T-cell (primary cell): ENCODE measurements around the gene KLHL24. TPM values are rescaled to one million over a fixed set of nuclear protein-coding genes. Genes with fewer than 3 reads are reported as not detected.
"Not testable (repeated sequence)": the region's sequence is repeated elsewhere in the genome, so short reads cannot be mapped to it uniquely, and the experiment has no call there.

Source experiments
- ATAC-seq, 4 experiments: fragments of 200-7000 bp in 3 of 4; fragments of 150-1000 bp in 1 of 4; cut with Tn5 transposase; replicated peaks in 1 of 4; 1 replicate in 3 of 4; 2 replicates in 1 of 4; pipeline ENCODE4 v1.10.0; 2021; ENCODE audit warnings: moderate library complexity in 3 of 4, mild to moderate bottlenecking in 2 of 4, moderate number of reproducible peaks in 1 of 4
- CTCF ChIA-PET, 2 donors: fragments of 300-600 bp; sonication (Branson Sonifier 250); formaldehyde crosslinking; loops; one replicate each; lab custom pipeline; 2022; ENCODE audit warnings: antibody characterized with exemption in 2 of 2; lab: Charles Lee
- POLR2A ChIA-PET, 2 donors: fragments of 300-600 bp; sonication (Branson Sonifier 250); formaldehyde crosslinking; loops; one replicate each; lab custom pipeline; 2022; ENCODE audit warnings: antibody characterized with exemption in 2 of 2; lab: Charles Lee
- DNase-seq, 35 experiments: peaks; one replicate each; pipeline versions ENCODE4 v3.0.0 to v3.0.0-alpha.2; 2013 to 2023
- H3K27ac ChIP-seq: one replicate; pipeline ENCODE4 v1.5.1; 2013; ENCODE audit warnings: low read length
- H3K27me3 ChIP-seq, 2 experiments: replicated peaks in 1 of 2; 1 replicate in 1 of 2; 2 replicates in 1 of 2; pipeline versions ENCODE4 v1.6.1 to v1.7.0; 2013; ENCODE audit warnings: low read length in 1 of 2, mixed read lengths in 1 of 2; ENCODE audit not compliant: control insufficient read depth in 2 of 2, insufficient read depth in 2 of 2; ENCODE audit errors: extremely low read depth in 1 of 2
- H3K36me3 ChIP-seq, 2 donors: 1 replicate in 1 of 2; 2 replicates in 1 of 2; pipeline versions ENCODE4 v1.6.1 to v1.7.0; 2013; ENCODE audit warnings: low read length in 1 of 2; ENCODE audit not compliant: control insufficient read depth in 2 of 2, insufficient read depth in 1 of 2; ENCODE audit errors: extremely low read depth in 1 of 2
- H3K4me1 ChIP-seq, 2 experiments: 1 replicate in 1 of 2; 2 replicates in 1 of 2; pipeline versions ENCODE4 v1.6.1 to v1.7.0; 2013; ENCODE audit warnings: low read length in 2 of 2, mixed read lengths in 1 of 2; ENCODE audit not compliant: insufficient read depth in 2 of 2, control insufficient read depth in 1 of 2; ENCODE audit errors: extremely low read depth in 1 of 2
- H3K4me3 ChIP-seq, 2 donors: 1 replicate in 1 of 2; 2 replicates in 1 of 2; pipeline versions ENCODE4 v1.5.1 to v1.7.0; 2013; ENCODE audit warnings: mild to moderate bottlenecking in 2 of 2, low read length in 1 of 2, moderate library complexity in 1 of 2; ENCODE audit not compliant: control insufficient read depth in 1 of 2; ENCODE audit errors: extremely low read depth in 1 of 2
- H3K9me3 ChIP-seq: 2 replicates; pipeline ENCODE4 v1.7.0; 2013
- H3K27ac Mint-ChIP-seq, 2 donors: one replicate each; pipeline ENCODE4 v1.8.0; 2020 to 2021; ENCODE audit warnings: mild to moderate bottlenecking in 2 of 2, mixed read lengths in 2 of 2
- H3K27me3 Mint-ChIP-seq, 2 donors: one replicate each; pipeline ENCODE4 v1.8.0; 2021 to 2022; ENCODE audit warnings: mixed read lengths in 2 of 2
- H3K36me3 Mint-ChIP-seq: one replicate; pipeline ENCODE4 v1.8.0; 2021; ENCODE audit warnings: mixed read lengths
- H3K4me1 Mint-ChIP-seq, 3 donors: one replicate each; pipeline ENCODE4 v1.8.0; 2020 to 2022; ENCODE audit warnings: mixed read lengths in 3 of 3, mild to moderate bottlenecking in 1 of 3
- H3K4me3 Mint-ChIP-seq, 3 donors: one replicate each; pipeline ENCODE4 v1.8.0; 2020 to 2022; ENCODE audit warnings: mild to moderate bottlenecking in 3 of 3, mixed read lengths in 3 of 3, moderate library complexity in 3 of 3
- H3K9me3 Mint-ChIP-seq, 3 donors: one replicate each; pipeline ENCODE4 v1.8.0; 2020 to 2022; ENCODE audit warnings: mixed read lengths in 3 of 3
- WGBS: methylation state at CpG from one replicate; pipeline ENCODE4 v1.1.5; 2013; ENCODE audit warnings: missing lambda C conversion rate; ENCODE audit not compliant: insufficient coverage; 5-methylcytosine and 5-hydroxymethylcytosine counted together
- total RNA-seq, 35 experiments: library from RNA in 6 of 35; stranded (reverse) in 6 of 35; fragments of 120-200 nt in 1 of 35; gene quantifications; one replicate each; pipeline versions ENCODE4 v1.2.1 to v1.2.4 and lab custom pipeline; 2013 to 2026

The KLHL24 gene
- total RNA-seq, 5 donors from 2014 or later (not counting 1 experiment from before 2014, with no cell fraction given), result 83.3 to 145 (median 101) TPM

DNA sequence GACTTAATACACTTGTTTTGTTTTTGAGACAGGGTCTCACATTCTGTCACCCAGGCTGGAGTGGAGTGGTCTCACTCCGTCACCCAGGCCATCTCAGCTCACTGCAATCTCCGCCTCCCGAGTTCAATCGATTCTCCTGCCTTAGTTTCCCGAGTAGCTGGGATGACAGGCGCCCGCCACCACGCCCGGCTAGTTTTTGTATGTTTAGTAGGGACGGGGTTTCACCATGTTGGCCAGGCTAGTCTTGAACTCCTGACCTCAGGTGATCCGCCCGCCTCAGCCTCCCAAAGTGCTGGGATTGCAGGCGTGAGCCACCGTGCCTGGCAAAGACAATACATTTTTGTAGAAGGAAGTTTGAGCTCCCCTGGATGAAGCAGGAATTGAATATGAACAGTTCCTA lies 2.2 kb downstream of the KLHL24 start:
- H3K36me3 Mint-ChIP-seq, ATAC-seq, H3K27me3 ChIP-seq, H3K9me3 ChIP-seq, DNase-seq, H3K36me3 ChIP-seq, H3K4me3 ChIP-seq, H3K27me3 Mint-ChIP-seq, CTCF ChIA-PET, H3K9me3 Mint-ChIP-seq: not testable (repeated sequence)
- H3K4me1 ChIP-seq, result peaks cover 8 to 27% of the 10 kb centered on the region in 2 experiments
- H3K27ac Mint-ChIP-seq, result peak overlapping the region; percentile 61 to 90
- POLR2A ChIA-PET, result interaction anchor here in 1 of 2 donors (0.6 to 1.1 kb wide), 2 partner anchors 15 to 121 kb away, joined by 3 to 4 read pairs; no protein-coding TSS in a partner anchor
- peak overlapping the region; percentile 56 for H3K27ac ChIP-seq
- 89% methylated on average over 6 of the region's 14 CpGs for WGBS
- peak overlapping the region; percentile 91 to 92 (median 91) for H3K4me3 Mint-ChIP-seq
- H3K4me1 Mint-ChIP-seq, result peaks cover 49 to 53% (median 49%) of the 10 kb centered on the region in 3 donors

DNA sequence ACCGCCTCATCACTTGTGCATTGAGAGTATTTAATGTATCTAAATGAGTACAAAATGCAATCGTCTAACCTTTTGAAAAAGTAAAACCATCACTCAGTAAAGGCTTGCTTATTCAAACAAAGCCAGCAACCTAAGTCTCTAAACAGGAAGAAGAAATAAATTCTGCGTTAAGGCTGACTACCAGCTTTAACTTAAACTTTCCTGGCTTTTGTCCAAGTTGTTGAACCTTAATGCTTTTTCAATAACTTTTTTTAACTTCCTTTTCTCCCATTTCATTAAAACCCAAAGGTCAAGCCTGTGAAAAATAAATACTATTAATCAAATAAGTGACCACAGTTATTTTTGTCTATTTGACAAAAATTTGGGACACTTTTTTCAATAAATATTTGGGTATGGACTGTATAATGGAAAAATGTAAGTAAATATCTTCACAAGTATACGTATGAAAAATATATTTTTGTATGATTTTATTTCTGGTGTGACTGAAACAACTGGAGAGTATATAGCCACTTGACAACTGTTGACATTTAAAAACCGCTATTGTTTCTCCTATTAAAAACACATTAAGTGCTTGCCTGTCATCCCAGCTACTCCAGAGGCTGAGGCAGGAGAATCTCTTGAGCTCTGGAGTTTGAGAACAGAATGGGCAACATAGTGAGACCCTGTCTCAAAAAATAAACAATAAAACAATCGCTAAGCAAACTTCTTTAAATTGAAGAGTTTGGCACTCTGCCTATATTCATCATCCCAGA lies 2.9 kb downstream of the KLHL24 start:
- Mint-ChIP-seq H3K4me3 (peak overlapping the region; percentile 91 to 92 (median 91)), H3K36me3 (peaks cover 3% of the 10 kb centered on the region), H3K27me3 (no peaks in the 10 kb centered on the region), H3K9me3 (no peaks in the 10 kb centered on the region), H3K4me1 (peaks cover 49 to 57% (median 54%) of the 10 kb centered on the region in 3 donors), H3K27ac (peak overlapping the region; percentile 61 to 90)
- ATAC-seq (no peak), DNase-seq (peak in 1 of 35 experiments; percentile 12)
- H3K4me1 ChIP-seq, result peaks cover 8 to 27% of the 10 kb centered on the region in 2 experiments
- H3K4me3 ChIP-seq, result no peak overlapping the region
- 20% methylated on average over 1 of the region's 6 CpGs for whole genome bisulfite sequencing
- no peaks in the 10 kb centered on the region for H3K27me3 ChIP-seq
- peak overlapping the region; percentile 22 for H3K27ac ChIP-seq
- H3K36me3 ChIP-seq, result no peaks in the 10 kb centered on the region
- ChIA-PET CTCF (no interaction called here), POLR2A (no interaction called here)
- no peaks in the 10 kb centered on the region for H3K9me3 ChIP-seq

DNA sequence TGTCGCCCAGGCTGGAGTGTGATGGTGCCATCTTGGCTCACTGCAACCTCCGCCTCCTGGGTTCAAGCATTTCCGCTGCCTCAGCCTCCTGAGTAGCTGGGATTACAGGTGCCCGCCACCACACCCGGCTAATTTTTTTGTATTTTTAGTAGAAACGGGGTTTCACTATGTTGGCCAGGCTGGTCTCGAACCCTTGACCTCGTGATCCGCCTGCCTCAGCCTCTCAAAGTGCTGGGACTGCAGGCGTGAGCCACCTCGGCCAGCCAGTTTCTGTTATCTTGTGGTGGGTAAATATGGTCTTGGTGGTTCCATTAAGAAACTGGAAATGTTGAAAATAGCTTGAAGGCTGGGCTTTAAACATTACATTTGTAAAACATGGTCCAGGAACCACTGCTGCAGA lies 5.2 kb downstream of the KLHL24 start:
- H3K27me3 Mint-ChIP-seq, H3K27me3 ChIP-seq, H3K36me3 ChIP-seq, H3K9me3 ChIP-seq, H3K27ac ChIP-seq, H3K27ac Mint-ChIP-seq, H3K4me3 Mint-ChIP-seq, ATAC-seq, H3K9me3 Mint-ChIP-seq, H3K4me3 ChIP-seq, DNase-seq: not testable (repeated sequence)
- ChIA-PET POLR2A (interaction anchor here in 1 of 2 donors (1.0 kb wide), 1 partner anchor 10 kb away, joined by 10 read pairs; no protein-coding TSS in a partner anchor), CTCF (interaction anchor here in 1 of 2 donors (0.7 kb wide), 1 partner anchor 65 kb away, joined by 3 read pairs; no protein-coding TSS in a partner anchor)
- H3K4me1 ChIP-seq, result peaks cover 6 to 20% of the 10 kb centered on the region in 2 experiments
- 96% methylated on average over 9 of the region's 11 CpGs for WGBS
- Mint-ChIP-seq H3K4me1 (peaks cover 49 to 59% (median 50%) of the 10 kb centered on the region in 3 donors), H3K36me3 (peaks cover 11% of the 10 kb centered on the region)

DNA sequence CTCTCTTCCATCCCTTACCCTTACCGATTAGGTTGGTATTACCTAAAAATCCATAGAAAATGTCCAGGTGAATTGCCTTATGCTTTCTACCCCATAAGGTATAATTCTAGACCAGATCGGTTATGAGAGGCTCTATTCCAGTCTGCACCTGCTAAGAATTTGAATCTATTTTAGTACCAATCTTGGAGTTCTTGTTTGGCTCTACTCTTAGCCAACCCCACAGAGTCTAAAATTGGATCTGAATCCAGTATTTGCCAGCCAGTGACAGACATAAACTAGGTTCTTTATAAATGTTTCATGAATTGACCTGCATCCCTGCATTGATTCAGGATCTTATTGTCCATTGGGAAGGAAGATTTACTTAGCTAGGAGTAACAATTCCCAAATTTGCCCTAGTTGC lies 6.5 kb downstream of the KLHL24 start:
- no peak overlapping the region for H3K27ac Mint-ChIP-seq
- ATAC-seq (no peak), DNase-seq (no peak)
- H3K36me3 ChIP-seq, result peaks cover 0 to 8% of the 10 kb centered on the region in 2 donors
- H3K27me3 ChIP-seq, result no peaks in the 10 kb centered on the region
- peaks cover 6 to 19% of the 10 kb centered on the region in 2 experiments for H3K4me1 ChIP-seq
- no peaks in the 10 kb centered on the region for H3K9me3 Mint-ChIP-seq
- H3K4me1 Mint-ChIP-seq, result peaks cover 49 to 58% (median 53%) of the 10 kb centered on the region in 3 donors
- H3K9me3 ChIP-seq, result no peaks in the 10 kb centered on the region
- peaks cover 11% of the 10 kb centered on the region for H3K36me3 Mint-ChIP-seq
- H3K27me3 Mint-ChIP-seq, result no peaks in the 10 kb centered on the region
- H3K27ac ChIP-seq, result no peak overlapping the region
- no peak overlapping the region for H3K4me3 ChIP-seq
- ChIA-PET POLR2A (interaction anchor here in 1 of 2 donors (0.7 kb wide), 1 partner anchor 817 kb away, joined by 11 read pairs; no protein-coding TSS in a partner anchor), CTCF (interaction anchor here in 1 of 2 donors (0.6 kb wide), 1 partner anchor 47 kb away, joined by 11 read pairs; no protein-coding TSS in a partner anchor)
- H3K4me3 Mint-ChIP-seq, result no peak overlapping the region
- WGBS, result no CpG with 5 or more reads among the region's 2 CpGs

DNA sequence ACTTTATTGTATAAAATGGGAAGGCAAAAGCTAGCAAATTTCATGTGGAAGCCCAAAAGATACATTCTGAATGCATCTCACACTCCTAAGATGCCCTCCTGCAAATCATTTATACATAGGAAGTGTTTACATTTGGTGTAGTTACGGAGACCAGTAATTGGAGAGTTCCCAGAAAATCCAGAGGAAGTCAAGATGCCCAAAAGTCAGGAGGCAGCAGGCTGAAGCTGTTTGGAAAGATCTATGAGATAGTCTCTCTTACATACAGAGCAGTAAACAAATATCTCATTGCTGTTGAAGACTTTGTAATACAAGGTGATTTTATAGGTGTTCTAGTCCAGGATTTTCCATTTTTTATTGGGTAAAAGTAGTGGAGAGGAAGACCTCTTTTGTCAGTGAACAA lies 8.8 kb downstream of the KLHL24 start:
- H3K36me3 Mint-ChIP-seq, result peaks cover 26% of the 10 kb centered on the region
- H3K4me1 Mint-ChIP-seq, result peaks cover 32 to 44% (median 39%) of the 10 kb centered on the region in 3 donors
- POLR2A ChIA-PET, result interaction anchor here (0.5 to 1.6 kb wide), 2 partner anchors 8 to 133 kb away, joined by 5 to 7 read pairs; no protein-coding TSS in a partner anchor
- no peaks in the 10 kb centered on the region for H3K9me3 ChIP-seq
- CTCF ChIA-PET, result no interaction called here
- DNase-seq, result no peak
- H3K4me1 ChIP-seq, result peaks cover 0 to 8% of the 10 kb centered on the region in 2 experiments
- H3K4me3 Mint-ChIP-seq, result no peak overlapping the region
- H3K9me3 Mint-ChIP-seq, result peaks cover 0 to 2% (median 0%) of the 10 kb centered on the region in 3 donors
- no peak overlapping the region for H3K27ac ChIP-seq
- no peak for ATAC-seq
- H3K36me3 ChIP-seq, result peaks cover 0 to 18% of the 10 kb centered on the region in 2 donors
- WGBS, result no CpG with 5 or more reads among the region's 1 CpG
- H3K27me3 Mint-ChIP-seq, result no peaks in the 10 kb centered on the region
- H3K27ac Mint-ChIP-seq, result no peak overlapping the region
- no peaks in the 10 kb centered on the region for H3K27me3 ChIP-seq
- H3K4me3 ChIP-seq, result no peak overlapping the region

DNA sequence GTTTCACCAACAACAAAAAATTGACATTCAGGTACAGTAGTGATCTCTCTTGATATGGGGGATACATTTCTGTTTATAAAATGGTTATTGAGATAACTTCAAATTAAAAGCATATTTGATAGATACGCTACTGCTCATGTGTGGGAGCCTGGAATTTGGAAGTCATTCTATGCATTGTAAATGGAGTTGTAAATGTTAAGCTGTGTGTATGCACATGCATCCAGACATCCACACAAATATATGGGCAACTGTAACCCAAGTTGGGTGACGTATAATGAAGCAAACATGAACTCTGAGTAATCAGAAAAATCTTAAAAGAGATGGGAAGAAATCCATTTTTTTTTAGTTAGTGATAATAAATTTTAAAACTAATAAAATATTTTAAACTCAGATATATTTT lies 9.8 kb downstream of the KLHL24 start:
- DNase-seq (no peak), ATAC-seq (no peak)
- Histone ChIP-seq H3K27me3 (no peaks in the 10 kb centered on the region), H3K36me3 (peaks cover under 1 to 21% of the 10 kb centered on the region in 2 donors), H3K4me1 (peaks cover 0 to 2% of the 10 kb centered on the region in 2 experiments), H3K4me3 (no peak overlapping the region), H3K27ac (no peak overlapping the region), H3K9me3 (peaks cover 3% of the 10 kb centered on the region)
- no CpG with 5 or more reads among the region's 2 CpGs for WGBS
- Mint-ChIP-seq H3K36me3 (peaks cover 35% of the 10 kb centered on the region), H3K27me3 (no peaks in the 10 kb centered on the region), H3K4me3 (no peak overlapping the region), H3K9me3 (peaks cover 0 to 8% (median under 1%) of the 10 kb centered on the region in 3 donors), H3K4me1 (peaks cover 25 to 36% (median 32%) of the 10 kb centered on the region in 3 donors), H3K27ac (no peak overlapping the region)
- ChIA-PET POLR2A (interaction anchor here (0.6 to 1.6 kb wide), 4 partner anchors 9 to 55 kb away, joined by 3 to 7 read pairs (median 4); no protein-coding TSS in a partner anchor), CTCF (interaction anchor here in 1 of 2 donors (0.6 to 0.8 kb wide), 2 partner anchors 24 to 26 kb away, joined by 3 to 4 read pairs; no protein-coding TSS in a partner anchor)
